ENCODE measurements around the gene MOV10L1.
"Not testable (repeated sequence)": the region's sequence is repeated elsewhere in the genome, so short reads cannot be mapped to it uniquely, and the experiment has no call there.

The MOV10L1 gene

DNA sequence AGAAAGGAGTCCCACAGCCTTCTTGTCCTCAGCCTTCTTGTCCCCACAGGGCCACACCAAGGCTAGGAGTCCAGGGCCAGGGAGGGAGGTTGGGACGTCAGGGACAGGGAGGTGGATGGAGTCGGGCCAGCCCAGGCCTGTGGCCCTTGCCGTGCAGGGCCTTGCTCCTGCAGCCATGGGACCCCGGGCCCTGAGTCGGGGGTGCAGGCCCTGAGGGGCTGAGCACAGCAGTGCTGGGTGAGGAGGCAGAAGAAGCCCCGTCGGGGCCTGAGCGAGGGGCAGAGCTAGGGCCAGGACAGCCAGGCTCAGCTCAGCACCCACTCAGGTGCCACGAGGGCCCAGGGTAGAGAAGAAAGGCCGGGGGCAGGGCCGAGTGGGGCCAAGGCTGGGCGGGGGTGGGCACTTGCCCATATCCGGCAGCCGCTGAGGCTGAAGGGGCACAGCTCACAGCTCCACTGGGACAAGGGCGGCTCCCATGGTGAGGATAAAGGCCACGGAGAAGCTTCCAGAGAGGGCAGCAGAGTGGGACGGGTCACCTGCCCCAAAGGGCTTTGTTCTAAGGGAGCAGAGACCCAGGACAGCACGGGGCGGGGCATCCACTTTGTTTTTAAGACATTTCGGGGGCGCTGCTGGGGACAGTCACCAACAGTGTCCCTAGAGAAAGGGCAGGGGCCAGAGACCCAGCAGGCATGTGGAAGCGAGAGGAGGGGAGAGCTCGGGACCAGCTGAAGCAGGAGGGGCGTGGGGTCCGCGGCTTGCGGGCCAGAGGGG, 8.2 kb upstream of the MOV10L1 start:
- H3K4me3 Mint-ChIP-seq = no peak overlapping the region
- H3K27ac Mint-ChIP-seq = no peak overlapping the region
- CTCF ChIA-PET = no interaction called here
- peaks cover 1% of the 10 kb centered on the region for H3K36me3 Mint-ChIP-seq
- peaks cover 1% of the 10 kb centered on the region for H3K9me3 Mint-ChIP-seq
- no peak for DNase-seq
- H3K4me1 Mint-ChIP-seq = peaks cover 11% of the 10 kb centered on the region
- H3K27me3 Mint-ChIP-seq = peaks cover 28% of the 10 kb centered on the region

DNA sequence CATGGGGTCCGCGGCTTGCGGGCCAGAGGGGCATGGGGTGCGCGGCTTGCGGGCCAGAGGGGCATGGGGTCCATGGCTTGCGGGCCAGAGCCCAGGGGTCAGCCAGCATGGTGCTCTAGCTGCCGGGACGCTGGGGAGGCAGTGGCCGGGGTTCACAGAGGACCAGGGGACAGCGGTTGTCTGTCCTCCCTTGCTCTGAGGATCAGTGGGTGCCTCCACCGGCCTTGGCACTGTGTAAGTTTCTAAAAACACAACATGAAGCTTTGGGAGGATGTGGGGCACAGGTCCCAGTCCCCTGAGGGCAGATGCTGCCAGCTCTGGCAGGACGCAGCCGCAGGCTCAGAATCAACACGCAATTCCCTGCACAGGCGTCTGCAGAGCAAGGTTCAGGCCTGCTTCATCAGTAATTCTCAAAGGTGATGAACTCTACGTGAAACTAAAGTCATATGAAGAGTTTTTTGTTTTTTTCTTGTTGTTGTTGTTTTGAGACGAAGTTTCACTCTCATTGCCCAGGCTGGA, 7.5 kb upstream of the MOV10L1 start:
- no peak overlapping the region for H3K27ac Mint-ChIP-seq
- peaks cover 28% of the 10 kb centered on the region for H3K27me3 Mint-ChIP-seq
- H3K36me3 Mint-ChIP-seq = peaks cover 6% of the 10 kb centered on the region
- H3K4me1 Mint-ChIP-seq = peaks cover 11% of the 10 kb centered on the region
- peaks cover 8% of the 10 kb centered on the region for H3K9me3 Mint-ChIP-seq
- DNase-seq = no peak
- CTCF ChIA-PET = no interaction called here
- H3K4me3 Mint-ChIP-seq = no peak overlapping the region

DNA sequence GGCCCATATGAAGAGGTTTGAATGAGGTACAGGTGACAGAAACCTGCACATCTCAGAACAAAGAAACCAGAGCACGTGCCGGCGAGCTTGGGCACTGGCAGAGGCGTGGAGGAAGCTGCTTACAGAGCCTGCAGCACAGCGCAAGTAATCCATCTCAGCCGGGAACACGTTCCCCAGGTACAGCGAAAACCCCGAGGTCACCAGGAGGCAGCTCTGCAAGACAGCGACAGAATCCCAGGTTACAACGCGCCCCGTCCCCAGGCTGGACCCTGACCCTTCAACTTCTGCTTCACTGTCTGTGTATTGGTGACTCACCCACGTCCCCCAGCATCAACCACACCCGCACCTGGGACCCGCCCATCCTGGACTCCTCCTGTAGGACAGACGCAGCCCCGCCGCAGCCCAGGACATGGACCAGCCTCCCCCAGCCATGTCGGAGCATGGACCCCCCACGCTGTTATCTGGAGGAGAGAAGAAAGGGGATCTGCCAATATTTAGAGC, 6.8 kb upstream of the MOV10L1 start:
- no peak overlapping the region for H3K4me3 Mint-ChIP-seq
- CTCF ChIA-PET = no interaction called here
- H3K9me3 Mint-ChIP-seq = peaks cover 12% of the 10 kb centered on the region
- peaks cover 11% of the 10 kb centered on the region for H3K4me1 Mint-ChIP-seq
- peaks cover 9% of the 10 kb centered on the region for H3K36me3 Mint-ChIP-seq
- no peak for DNase-seq
- H3K27me3 Mint-ChIP-seq = peaks cover 28% of the 10 kb centered on the region
- no peak overlapping the region for H3K27ac Mint-ChIP-seq

DNA sequence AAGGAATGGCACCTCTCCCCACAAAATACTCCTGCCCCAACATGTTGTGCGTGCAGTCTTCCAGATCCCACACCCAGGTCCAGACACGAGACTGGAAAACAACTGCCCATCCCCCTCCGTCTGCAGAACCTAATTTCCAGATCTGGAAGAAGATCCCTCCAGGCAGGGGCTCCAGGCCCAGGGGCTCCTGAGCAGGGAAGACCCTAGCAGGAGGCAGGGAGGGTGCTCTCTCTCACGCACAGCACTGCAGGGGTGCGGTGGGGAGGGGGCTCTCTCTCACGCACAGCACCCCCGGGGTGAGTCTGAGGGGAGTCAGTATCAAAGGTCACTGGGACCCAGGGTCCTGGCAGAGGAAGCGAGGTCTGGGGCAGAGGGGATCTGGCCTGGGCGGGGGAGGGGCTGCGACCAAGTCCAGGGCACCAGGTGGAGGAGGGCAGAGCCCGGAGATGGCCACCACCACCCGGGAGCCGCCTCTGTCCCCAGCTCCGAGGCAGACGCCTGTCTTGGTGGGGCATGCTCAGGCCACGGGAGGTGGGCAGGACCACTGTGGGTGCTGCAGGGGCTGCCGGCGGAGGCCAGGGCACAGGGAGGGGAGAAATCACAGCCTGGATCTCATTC, 6.2 kb upstream of the MOV10L1 start:
- Mint-ChIP-seq H3K27me3 (peaks cover 28% of the 10 kb centered on the region), H3K27ac (no peak overlapping the region), H3K9me3 (peaks cover 12% of the 10 kb centered on the region), H3K4me3 (no peak overlapping the region), H3K4me1 (peaks cover 11% of the 10 kb centered on the region), H3K36me3 (peaks cover 9% of the 10 kb centered on the region)
- CTCF ChIA-PET = no interaction called here
- DNase-seq = no peak

DNA sequence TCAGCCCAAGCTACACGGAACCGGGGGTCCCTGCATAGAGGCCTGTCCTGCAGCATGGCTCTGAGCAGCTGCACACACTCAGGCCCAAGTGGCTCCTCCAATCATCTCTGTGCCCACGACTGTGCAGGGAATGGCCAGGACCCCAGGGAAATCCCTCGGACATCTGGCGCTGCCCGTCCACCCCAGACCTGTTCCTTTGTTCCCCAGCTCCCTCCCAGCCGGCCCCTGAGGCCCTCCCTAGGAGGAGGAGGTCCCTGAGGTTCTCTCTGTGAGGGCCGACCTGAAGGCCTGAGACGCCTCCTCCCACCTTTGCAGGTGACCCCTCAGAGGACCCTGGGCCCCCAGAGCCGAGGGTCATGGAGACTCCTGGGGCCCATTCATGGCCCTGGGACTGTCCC, 5.7 kb upstream of the MOV10L1 start:
- peaks cover 12% of the 10 kb centered on the region for H3K9me3 Mint-ChIP-seq
- DNase-seq = no peak
- H3K27me3 Mint-ChIP-seq = peaks cover 28% of the 10 kb centered on the region
- H3K4me3 Mint-ChIP-seq = no peak overlapping the region
- peaks cover 9% of the 10 kb centered on the region for H3K36me3 Mint-ChIP-seq
- H3K4me1 Mint-ChIP-seq = peaks cover 11% of the 10 kb centered on the region
- H3K27ac Mint-ChIP-seq = no peak overlapping the region
- CTCF ChIA-PET = interaction anchor here (0.8 to 1.2 kb wide), 2 partner anchors 54 to 154 kb away, joined by 3 to 4 read pairs; no protein-coding TSS in a partner anchor

DNA sequence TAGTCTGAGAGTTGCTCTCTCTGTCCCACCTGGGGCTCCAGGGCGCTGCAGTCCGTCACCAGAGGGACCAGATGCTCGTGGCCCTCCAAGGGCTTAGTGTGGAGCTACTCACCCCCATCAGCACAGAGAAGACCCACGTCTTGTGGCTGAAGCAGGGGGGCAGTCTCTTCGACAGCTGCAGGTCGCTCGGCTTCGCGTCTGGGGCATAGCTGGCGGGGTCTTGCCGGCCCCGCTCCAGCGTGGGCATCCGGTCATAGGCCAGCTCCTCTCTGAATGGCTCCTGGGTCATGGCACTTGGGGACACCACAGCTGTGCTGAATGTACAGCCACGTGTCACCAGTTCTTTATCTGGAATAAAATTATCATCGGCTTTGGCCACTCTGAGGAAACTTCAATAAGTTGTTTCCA, 5.2 kb upstream of the MOV10L1 start:
- Mint-ChIP-seq H3K36me3 (peaks cover 9% of the 10 kb centered on the region), H3K9me3 (peaks cover 17% of the 10 kb centered on the region), H3K4me3 (no peak overlapping the region), H3K4me1 (peaks cover 11% of the 10 kb centered on the region), H3K27ac (no peak overlapping the region), H3K27me3 (peaks cover 28% of the 10 kb centered on the region)
- no peak for DNase-seq
- CTCF ChIA-PET = interaction anchor here (0.8 to 1.2 kb wide), 3 partner anchors 54 to 157 kb away, joined by 3 to 4 read pairs (median 3); no protein-coding TSS in a partner anchor

DNA sequence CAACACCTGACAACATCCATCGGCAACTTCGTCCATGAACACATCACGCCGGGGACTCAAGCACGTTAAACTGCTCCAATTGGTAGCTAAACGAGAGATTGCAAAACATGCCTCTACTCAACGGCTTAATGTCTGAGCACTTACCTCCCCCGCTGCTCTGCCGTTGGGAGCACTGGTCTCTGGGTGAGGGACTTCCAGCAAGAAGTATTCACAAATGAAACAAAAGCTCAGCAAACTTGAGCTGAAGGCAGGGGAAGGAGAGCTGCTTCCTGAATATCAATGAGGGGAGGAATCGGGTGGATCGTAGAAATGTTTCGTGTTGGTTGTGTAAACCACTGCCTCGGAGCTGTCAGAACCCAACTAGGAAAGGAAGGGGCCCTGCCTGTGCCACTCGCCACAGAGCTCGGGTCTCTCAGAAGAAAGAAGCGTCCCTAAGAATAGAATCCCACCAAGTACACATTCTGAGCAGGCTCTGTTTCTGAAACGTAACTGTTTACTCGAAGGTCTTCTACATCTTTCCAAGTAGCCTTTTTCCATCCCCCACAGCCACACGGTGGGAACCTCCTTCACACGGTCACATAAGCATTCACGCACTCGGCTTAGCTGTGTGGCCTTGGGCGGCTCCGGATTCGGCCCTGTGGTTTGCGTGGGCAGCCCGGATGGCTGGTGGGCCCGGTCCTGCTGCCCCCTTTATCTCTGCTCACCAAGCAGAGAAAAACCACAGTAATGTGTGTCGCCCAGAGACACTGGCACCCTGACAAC, 4.4 kb upstream of the MOV10L1 start, which contains the start of gene MLC1:
TSS of gene MLC1 (minus strand) at position 216 of the 762 bp plus-strand sequence. CDS start 524 bp downstream, outside the sequence.
- H3K9me3 Mint-ChIP-seq = peaks cover 19% of the 10 kb centered on the region
- peaks cover 31% of the 10 kb centered on the region for H3K27me3 Mint-ChIP-seq
- peaks cover 9% of the 10 kb centered on the region for H3K36me3 Mint-ChIP-seq
- H3K4me1 Mint-ChIP-seq = peaks cover 11% of the 10 kb centered on the region
- H3K4me3 Mint-ChIP-seq = peak within 1 kb of the TSS; percentile 25
- CTCF ChIA-PET = interaction anchor here (0.7 to 1.2 kb wide), 4 partner anchors 55 to 158 kb away, joined by 3 to 4 read pairs (median 3); no protein-coding TSS in a partner anchor
- DNase-seq = peak; percentile 24
- peak within 1 kb of the TSS; percentile 4 for H3K27ac Mint-ChIP-seq

DNA sequence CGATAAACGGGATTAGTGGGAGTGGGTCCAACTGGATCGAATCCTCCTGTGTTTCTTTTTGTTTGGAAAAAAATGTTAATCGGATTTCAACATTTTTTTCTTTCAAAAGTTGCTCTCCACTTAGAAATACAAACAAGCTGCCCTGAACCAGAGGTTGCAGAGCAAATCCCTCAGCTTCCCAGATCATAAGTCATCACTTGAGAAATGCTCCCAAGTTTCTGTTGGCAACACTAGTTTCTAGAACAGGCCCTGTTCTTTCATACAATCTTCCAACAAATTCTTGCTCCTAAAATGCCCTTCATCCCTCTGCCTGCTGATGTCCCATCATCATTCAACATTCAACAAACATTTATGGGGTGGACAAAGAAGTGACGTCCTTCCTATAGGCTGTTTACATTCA, 3.3 kb upstream of the MOV10L1 start:
- peaks cover 11% of the 10 kb centered on the region for H3K4me1 Mint-ChIP-seq
- DNase-seq = no peak
- no peak overlapping the region for H3K4me3 Mint-ChIP-seq
- H3K27ac Mint-ChIP-seq = no peak overlapping the region
- H3K9me3 Mint-ChIP-seq = peaks cover 21% of the 10 kb centered on the region
- CTCF ChIA-PET = interaction anchor here (0.7 kb wide), 1 partner anchor 77 kb away, joined by 3 read pairs; no protein-coding TSS in a partner anchor
- H3K27me3 Mint-ChIP-seq = peaks cover 28% of the 10 kb centered on the region
- H3K36me3 Mint-ChIP-seq = peaks cover 9% of the 10 kb centered on the region

DNA sequence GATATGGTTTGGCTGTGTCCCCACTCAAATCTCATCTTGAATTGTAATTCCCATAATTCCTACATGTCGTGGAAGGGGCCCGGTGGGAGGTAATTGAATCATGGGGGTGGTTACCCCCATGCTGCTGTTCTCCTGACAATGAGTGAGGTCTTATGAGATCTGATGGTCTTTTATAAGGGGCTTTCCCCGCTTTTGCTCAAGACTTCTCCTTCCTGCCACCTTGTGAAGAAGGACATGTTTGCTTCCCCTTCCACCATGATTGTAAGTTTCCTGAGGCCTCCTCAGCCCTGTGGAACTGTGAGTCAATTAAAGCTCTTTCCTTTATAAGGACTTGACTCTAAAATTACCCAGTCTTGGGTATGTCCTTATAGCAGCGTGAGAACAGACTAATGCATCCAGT, 2.8 kb upstream of the MOV10L1 start:
- Mint-ChIP-seq H3K4me1 (peaks cover 11% of the 10 kb centered on the region), H3K9me3 (peaks cover 21% of the 10 kb centered on the region), H3K27me3 (peaks cover 33% of the 10 kb centered on the region)
- H3K36me3 Mint-ChIP-seq, DNase-seq, CTCF ChIA-PET, H3K27ac Mint-ChIP-seq, H3K4me3 Mint-ChIP-seq: not testable (repeated sequence)

DNA sequence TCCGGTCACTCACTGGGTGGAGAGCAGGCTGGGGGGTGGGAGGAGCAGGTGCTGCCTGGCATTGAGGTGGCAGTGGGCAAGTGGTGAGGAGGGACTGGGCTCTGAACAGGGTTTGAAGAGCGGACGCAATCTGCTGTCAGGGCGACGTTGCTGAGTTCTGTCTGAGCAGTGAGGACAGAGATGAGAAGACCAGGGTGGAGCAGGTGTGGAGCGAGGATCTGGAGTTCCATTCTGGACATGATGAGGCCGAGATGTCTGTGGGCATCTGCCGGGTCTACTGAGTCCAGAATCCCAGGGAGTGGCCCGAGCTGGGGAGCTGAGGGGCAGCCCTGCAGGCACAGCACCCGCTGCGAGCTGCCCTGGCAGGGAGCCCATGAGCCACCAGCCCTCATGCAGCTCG, 2.2 kb upstream of the MOV10L1 start:
- Mint-ChIP-seq H3K4me3 (no peak overlapping the region), H3K4me1 (peaks cover 11% of the 10 kb centered on the region), H3K27ac (no peak overlapping the region), H3K27me3 (peaks cover 32% of the 10 kb centered on the region), H3K36me3 (peaks cover 9% of the 10 kb centered on the region), H3K9me3 (peaks cover 21% of the 10 kb centered on the region)
- no peak for DNase-seq
- CTCF ChIA-PET = no interaction called here

DNA sequence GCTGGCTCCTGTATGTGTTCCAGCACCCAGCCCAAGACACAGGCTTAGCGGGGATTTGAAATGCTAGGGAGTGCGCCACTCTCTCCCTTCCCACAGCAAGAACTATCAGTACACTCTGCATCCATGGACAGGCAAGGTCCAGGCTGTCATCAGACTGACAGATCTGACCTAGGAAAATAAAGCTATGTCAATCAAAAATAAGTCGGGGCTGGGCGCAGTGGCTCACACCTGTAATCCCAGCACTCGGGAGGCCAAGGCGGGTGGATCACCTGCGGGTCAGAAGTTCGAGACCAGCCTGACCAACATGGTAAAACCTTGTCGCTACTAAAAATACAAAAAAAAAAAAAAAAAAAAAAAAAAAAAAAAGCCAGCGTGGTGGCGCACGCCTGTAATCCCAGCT, 1.7 kb upstream of the MOV10L1 start:
- H3K9me3 Mint-ChIP-seq = peaks cover 21% of the 10 kb centered on the region
- peaks cover 9% of the 10 kb centered on the region for H3K36me3 Mint-ChIP-seq
- H3K27me3 Mint-ChIP-seq = peaks cover 28% of the 10 kb centered on the region
- no peak for DNase-seq
- peaks cover 11% of the 10 kb centered on the region for H3K4me1 Mint-ChIP-seq
- CTCF ChIA-PET = no interaction called here
- H3K27ac Mint-ChIP-seq = no peak overlapping the region
- no peak overlapping the region for H3K4me3 Mint-ChIP-seq

DNA sequence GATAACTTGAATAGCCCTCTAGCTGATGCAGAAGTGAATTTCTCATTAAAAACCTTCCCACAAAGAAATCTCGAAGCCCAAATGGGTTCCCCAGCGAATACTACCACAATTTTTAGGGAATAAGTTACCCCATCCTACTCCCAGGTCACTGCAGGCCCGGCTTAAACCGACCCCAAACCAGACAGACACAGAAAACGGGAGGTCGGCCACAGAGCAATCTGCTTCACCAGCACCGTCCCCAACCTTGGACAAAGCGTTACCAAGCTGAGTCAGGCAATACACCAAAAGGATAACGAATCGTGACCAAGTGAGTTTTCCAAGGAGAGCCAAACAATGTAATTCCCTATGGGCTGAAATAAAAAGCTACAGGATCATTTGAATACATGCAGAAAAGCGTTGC, 575 bp upstream of the MOV10L1 start:
- Mint-ChIP-seq H3K9me3 (peaks cover 21% of the 10 kb centered on the region), H3K4me1 (peaks cover 11% of the 10 kb centered on the region), H3K27ac (no peak overlapping the region), H3K27me3 (peaks cover 22% of the 10 kb centered on the region), H3K36me3 (peaks cover 9% of the 10 kb centered on the region), H3K4me3 (no peak overlapping the region)
- no peak for DNase-seq
- CTCF ChIA-PET = interaction anchor here (0.6 kb wide), 1 partner anchor 27 kb away, joined by 3 read pairs; no protein-coding TSS in a partner anchor

DNA sequence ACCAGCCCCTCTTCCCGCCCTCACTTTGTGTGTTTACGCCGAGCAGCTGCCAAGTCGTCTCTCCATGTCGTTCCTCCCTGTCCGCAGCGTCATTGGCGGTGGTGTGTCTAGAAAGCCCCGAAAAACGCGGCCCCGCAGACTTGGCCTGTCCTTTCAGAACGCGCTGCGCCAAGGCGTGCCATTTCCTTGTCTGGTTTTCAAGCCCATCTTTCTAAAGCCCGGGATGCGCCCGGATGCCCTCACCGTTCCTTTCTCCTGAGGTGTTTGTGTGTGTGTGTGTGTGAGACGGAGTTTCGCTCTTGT, 557 bp downstream of the MOV10L1 start:
- Mint-ChIP-seq H3K9me3 (peaks cover 21% of the 10 kb centered on the region), H3K36me3 (peaks cover 9% of the 10 kb centered on the region), H3K27me3 (peaks cover 17% of the 10 kb centered on the region), H3K27ac (no peak overlapping the region), H3K4me3 (no peak overlapping the region), H3K4me1 (peaks cover 4% of the 10 kb centered on the region)
- DNase-seq = no peak
- CTCF ChIA-PET = no interaction called here

Measured in activated naive CD4-positive, alpha-beta T cell treated with anti-CD3 and anti-CD28 coated beads, Interleukin-2, amount 10 ng/mL, durations not matched to agents 7 days and 5 days (primary cell).